ENCODE data around the gene EHF.
"Not testable (repeated sequence)": the region's sequence is repeated elsewhere in the genome, so short reads cannot be mapped to it uniquely, and the experiment has no call there.

The EHF gene

DNA sequence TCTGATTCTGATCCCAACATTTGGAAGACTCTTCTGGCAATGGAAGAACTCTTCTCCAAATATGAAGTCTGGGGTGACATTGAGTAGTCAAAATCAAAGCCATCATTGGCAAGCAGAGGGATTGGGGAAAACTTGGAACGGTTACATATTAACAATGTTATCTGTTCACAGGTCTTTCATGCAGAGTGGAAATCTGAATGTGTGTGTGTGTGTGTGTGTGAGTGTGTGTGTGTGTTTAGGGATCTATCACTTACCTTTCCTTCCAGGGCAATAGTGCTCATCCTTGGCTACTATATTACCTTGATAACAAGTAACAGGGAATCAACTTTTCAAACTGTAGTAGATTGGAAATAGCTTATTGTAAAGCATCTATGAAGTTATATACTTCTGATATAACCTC, 55.3 kb downstream of the EHF start:
- DNase-seq: no peak

DNA sequence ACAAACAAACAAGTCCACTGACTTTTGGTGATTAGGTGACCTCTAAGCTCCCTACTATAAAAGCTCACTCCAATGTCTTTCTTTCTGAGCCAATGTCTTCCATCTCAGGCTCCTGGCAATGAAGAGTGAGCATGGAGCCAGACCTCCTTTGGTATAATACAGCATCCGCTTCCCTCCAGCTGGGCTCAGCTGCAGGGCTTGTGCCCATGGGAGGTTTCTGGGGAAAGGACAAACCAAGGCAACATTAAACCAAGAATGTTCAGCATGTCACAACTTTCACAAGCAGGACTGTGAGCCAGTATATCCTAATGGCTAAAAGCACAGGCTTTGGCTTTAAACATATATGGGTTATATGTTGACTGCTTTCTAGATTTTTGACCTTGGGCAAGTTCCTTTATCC, 58.8 kb downstream of the EHF start:
- no peak for DNase-seq

- no peak for DNase-seq
These were observed 59.3 kb downstream of the EHF start for GRCh38 chr11:34680206-34680605.

GRCh38 chr11:34680918-34681586, 60.2 kb downstream of the EHF start:
- DNase-seq: no peak

GRCh38 chr11:34682825-34683224, 61.9 kb downstream of the EHF start:
- DNase-seq: no peak

- no peak for DNase-seq
These were observed 62.5 kb downstream of the EHF start for GRCh38 chr11:34683396-34683795.

DNA sequence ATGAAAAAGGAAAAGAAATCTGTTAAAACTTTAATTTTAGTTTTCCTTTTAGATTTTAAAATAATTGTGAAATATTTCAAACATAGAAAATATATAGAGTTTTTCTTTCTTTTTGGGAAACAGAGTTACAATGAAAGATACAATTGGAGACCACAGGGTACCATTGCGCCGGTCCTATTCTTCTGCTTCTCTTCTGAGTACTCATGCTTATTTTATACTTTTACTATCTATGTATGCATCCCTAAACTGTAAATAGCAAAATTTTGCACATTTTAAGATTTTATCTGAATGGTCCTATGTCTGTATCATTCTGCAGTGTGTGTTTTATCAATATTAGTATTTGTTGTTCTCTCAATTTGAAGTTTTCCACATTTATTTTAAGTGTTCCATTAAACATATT, 65.0 kb downstream of the EHF start:
- no peak for DNase-seq

- DNase-seq: not testable (repeated sequence)
These were observed 71.4 kb downstream of the EHF start for GRCh38 chr11:34692299-34692698.

DNA sequence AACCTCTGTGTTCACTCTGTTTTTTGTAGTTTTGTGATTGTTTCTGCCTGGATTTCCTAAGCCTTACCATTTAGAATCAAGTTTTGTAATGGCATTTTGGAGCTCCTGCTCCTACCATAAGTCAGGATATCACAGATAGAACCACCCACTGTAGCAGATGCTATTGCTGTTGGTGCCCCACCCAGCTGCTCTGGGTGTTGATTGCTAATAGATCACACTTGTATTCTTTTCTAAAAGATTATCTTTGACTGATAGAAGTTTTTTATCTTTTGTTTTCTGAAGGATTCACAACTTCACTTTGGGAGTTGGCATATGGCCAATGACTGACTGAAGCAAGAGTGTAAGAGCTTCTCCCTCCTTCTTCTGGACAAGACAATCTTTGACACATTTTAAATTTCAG, 76.0 kb downstream of the EHF start:
- DNase-seq: no peak

- no peak for DNase-seq
These were observed 86.0 kb downstream of the EHF start for GRCh38 chr11:34706709-34707461.

- DNase-seq: no peak
These were observed 86.6 kb downstream of the EHF start for GRCh38 chr11:34707462-34707840.

All from activated naive CD4-positive, alpha-beta T cell treated with Interleukin-2 at 50 U/mL for 16 hours (primary cell).